ENCODE results near the gene CD226. TPM values are rescaled to one million over a fixed set of nuclear protein-coding genes. Genes with fewer than 3 reads are reported as not detected.
"Not testable (repeated sequence)": the region's sequence is repeated elsewhere in the genome, so short reads cannot be mapped to it uniquely, and the experiment has no call there.

Gene CD226
- total and polyA plus RNA-seq, 2 experiments from 2014 or later: 0.05 to 2.1 TPM

DNA sequence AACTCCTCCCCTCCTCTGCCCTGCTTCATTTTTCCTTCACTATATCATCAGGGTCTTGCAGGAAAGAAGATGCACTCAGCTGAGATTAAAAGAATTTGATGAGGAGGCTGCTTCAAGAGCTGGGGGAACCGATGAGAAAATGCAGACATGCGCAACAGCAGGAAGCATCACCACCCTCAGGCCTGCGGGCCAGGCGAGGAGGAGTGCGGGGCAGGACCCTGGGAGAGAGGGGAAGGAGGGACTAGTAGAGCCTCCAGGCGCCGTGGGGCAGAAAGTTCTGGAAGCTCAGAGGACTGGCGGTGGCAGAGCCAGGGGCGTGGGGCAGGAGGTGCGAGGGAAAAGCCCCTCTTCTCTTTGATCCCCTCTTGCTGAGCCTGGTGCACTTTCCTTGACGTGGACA is 108.2 kb downstream of the CD226 start:
- H3K27me3 ChIP-seq (replicated peaks; ENCODE audit: insufficient read depth): no peaks in the 10 kb centered on the region
- TF ChIP-seq EZH2phosphoT487 (IDR thresholded peaks at IDR 0.05; ENCODE audit: insufficient read depth, low read depth) (no peak), EZH2 (IDR thresholded peaks at IDR 0.05; ENCODE audit: insufficient read depth, poor library complexity, severe bottlenecking) (no peak)
- H2AFZ ChIP-seq: no peak overlapping the region
- 89 to 92% methylated on average over 11 of the region's 11 CpGs for WGBS, 2 experiments (ENCODE audit: low coverage in 1 of 2, low lambda C conversion rate in 2 of 2, missing lambda C conversion rate in 2 of 2)
- H4K20me1 ChIP-seq (ENCODE audit: insufficient read depth): no peaks in the 10 kb centered on the region
- no peaks in the 10 kb centered on the region for H3F3A ChIP-seq (ENCODE audit: insufficient read depth)
- H3K9ac ChIP-seq: no peak overlapping the region
- no peaks in the 10 kb centered on the region for H3K36me3 ChIP-seq (ENCODE audit: low read depth)
- H3K9me3 ChIP-seq (ENCODE audit: low read depth): no peaks in the 10 kb centered on the region
- H3K27ac ChIP-seq: no peak overlapping the region
- no peak overlapping the region for H3K4me3 ChIP-seq
- H3K4me1 ChIP-seq (ENCODE audit: insufficient read depth): no peaks in the 10 kb centered on the region
- in situ Hi-C loops (cut with MboI): no loop called here
- H3K4me2 ChIP-seq (ENCODE audit: unreplicated experiment): no peak overlapping the region
- no peak for DNase-seq
- H3K9me2 ChIP-seq (ENCODE audit: insufficient read depth): no peaks in the 10 kb centered on the region
- H3K79me2 ChIP-seq (ENCODE audit: insufficient read depth): no peaks in the 10 kb centered on the region

DNA sequence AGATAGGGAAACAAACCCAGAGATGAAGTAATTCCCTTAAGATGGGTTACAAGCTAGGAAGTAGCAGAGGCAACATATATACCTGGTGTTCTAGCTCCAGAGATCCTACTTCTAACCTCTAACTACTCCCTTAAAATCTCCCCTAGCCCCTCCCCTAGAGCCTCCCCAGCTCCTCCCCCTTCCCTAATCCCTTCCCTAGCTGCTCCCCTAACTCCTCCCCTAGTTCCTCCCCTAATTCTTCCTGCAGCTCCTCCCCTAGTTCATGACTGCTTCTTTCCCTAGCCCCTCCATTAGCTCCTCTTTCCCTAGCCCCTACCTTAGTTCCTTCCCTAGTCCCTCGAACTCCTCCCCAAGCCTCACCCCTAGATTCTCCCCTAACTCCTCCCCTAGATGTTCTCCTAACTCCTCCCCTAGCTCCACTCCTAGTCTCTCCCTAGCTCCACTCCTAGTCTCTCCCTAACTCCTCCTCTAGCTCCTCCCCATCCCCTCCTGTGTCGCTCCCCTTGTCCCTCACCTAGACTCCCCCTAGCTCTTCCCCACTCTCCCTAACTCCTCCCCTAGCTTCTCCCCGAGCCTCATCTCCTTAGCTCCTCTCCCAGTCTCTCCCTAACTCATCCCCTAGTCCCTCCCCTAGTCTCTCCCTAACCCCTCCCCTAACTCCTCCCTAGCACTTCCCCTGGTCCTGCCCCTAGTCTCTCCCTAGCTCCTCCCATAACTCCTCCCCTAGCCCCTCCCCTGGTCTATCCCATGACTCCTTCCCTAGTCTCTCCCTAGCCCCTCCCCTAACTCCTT is 108.9 kb downstream of the CD226 start:
- Histone ChIP-seq H3K9me2 (ENCODE audit: insufficient read depth) (no peaks in the 10 kb centered on the region), H3K4me2 (ENCODE audit: unreplicated experiment) (no peak overlapping the region), H3K9ac (no peak overlapping the region), H3K9me3 (ENCODE audit: low read depth) (no peaks in the 10 kb centered on the region), H3K27ac (no peak overlapping the region), H3K36me3 (ENCODE audit: low read depth) (no peaks in the 10 kb centered on the region), H2AFZ (no peak overlapping the region), H4K20me1 (ENCODE audit: insufficient read depth) (no peaks in the 10 kb centered on the region), H3K4me1 (ENCODE audit: insufficient read depth) (no peaks in the 10 kb centered on the region), H3K79me2 (ENCODE audit: insufficient read depth) (no peaks in the 10 kb centered on the region), H3K4me3 (no peak overlapping the region), H3F3A (ENCODE audit: insufficient read depth) (no peaks in the 10 kb centered on the region), H3K27me3 (replicated peaks; ENCODE audit: insufficient read depth) (no peaks in the 10 kb centered on the region)
- no peak for DNase-seq
- TF ChIP-seq EZH2phosphoT487 (IDR thresholded peaks at IDR 0.05; ENCODE audit: insufficient read depth, low read depth) (no peak), EZH2 (IDR thresholded peaks at IDR 0.05; ENCODE audit: insufficient read depth, poor library complexity, severe bottlenecking) (no peak)
- in situ Hi-C loops (cut with MboI): no loop called here
- WGBS, 2 experiments (ENCODE audit: low coverage in 1 of 2, low lambda C conversion rate in 2 of 2, missing lambda C conversion rate in 2 of 2): 89 to 100% methylated on average over 2 to 3 of the region's 3 CpGs

DNA sequence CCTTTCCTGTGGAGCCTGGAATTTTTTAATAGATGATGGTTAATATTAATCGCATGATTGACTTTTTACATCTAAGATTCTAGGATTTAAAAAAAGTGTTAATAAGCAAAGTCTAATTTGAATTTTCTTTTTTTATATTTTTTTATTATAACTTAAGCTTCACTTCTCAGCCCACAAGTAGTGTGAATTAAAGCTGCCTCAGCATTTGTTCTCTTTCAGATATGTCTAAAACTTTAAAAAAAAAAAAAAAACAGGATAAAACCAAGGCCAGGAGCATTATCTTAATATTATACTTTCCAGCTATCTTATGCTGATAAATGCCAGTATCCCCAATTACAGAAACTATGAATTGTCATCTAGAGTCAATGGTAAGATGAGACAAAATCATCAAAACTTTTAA is 109.7 kb downstream of the CD226 start:
- Histone ChIP-seq H3K4me2 (ENCODE audit: unreplicated experiment) (no peak overlapping the region), H3K79me2 (ENCODE audit: insufficient read depth) (no peaks in the 10 kb centered on the region), H3K36me3 (ENCODE audit: low read depth) (no peaks in the 10 kb centered on the region), H3K27me3 (replicated peaks; ENCODE audit: insufficient read depth) (no peaks in the 10 kb centered on the region), H3K9ac (no peak overlapping the region), H2AFZ (no peak overlapping the region), H3K4me3 (no peak overlapping the region), H3F3A (ENCODE audit: insufficient read depth) (no peaks in the 10 kb centered on the region), H3K9me2 (ENCODE audit: insufficient read depth) (no peaks in the 10 kb centered on the region), H3K4me1 (ENCODE audit: insufficient read depth) (no peaks in the 10 kb centered on the region), H3K27ac (no peak overlapping the region), H4K20me1 (ENCODE audit: insufficient read depth) (no peaks in the 10 kb centered on the region), H3K9me3 (ENCODE audit: low read depth) (no peaks in the 10 kb centered on the region)
- in situ Hi-C loops (cut with MboI): no loop called here
- DNase-seq: no peak
- TF ChIP-seq EZH2phosphoT487 (IDR thresholded peaks at IDR 0.05; ENCODE audit: insufficient read depth, low read depth) (no peak), EZH2 (IDR thresholded peaks at IDR 0.05; ENCODE audit: insufficient read depth, poor library complexity, severe bottlenecking) (no peak)
- WGBS, 2 experiments (ENCODE audit: low coverage in 1 of 2, low lambda C conversion rate in 2 of 2, missing lambda C conversion rate in 2 of 2): 96 to 100% methylated on average over 1 of the region's 1 CpG

DNA sequence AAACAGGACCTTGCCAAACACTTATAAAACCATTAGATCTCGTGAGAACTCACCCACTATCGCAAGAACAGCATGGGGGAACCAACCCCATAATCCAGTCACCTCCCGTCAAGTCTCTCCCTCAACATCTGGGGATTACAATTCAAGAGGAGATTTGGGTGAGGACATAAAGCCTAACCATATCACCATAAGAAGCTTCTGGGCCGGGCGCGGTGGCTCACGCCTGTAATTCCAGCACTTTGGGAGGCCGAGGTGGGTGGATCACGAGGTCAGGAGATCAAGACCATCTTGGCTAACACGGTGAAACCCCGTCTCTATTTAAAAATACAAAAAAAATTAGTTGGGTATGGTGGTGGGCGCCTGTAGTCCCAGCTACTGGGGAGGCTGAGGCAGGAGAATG is 112.7 kb downstream of the CD226 start:
- H3K4me3 ChIP-seq; H3K9ac ChIP-seq; H3K9me3 ChIP-seq (ENCODE audit: low read depth); H3K36me3 ChIP-seq (ENCODE audit: low read depth); H3K79me2 ChIP-seq (ENCODE audit: insufficient read depth); H3F3A ChIP-seq (ENCODE audit: insufficient read depth); H2AFZ ChIP-seq; H3K27ac ChIP-seq; H3K4me2 ChIP-seq (ENCODE audit: unreplicated experiment); H4K20me1 ChIP-seq (ENCODE audit: insufficient read depth); H3K9me2 ChIP-seq (ENCODE audit: insufficient read depth); H3K27me3 ChIP-seq (replicated peaks; ENCODE audit: insufficient read depth); in situ Hi-C loops (cut with MboI); H3K4me1 ChIP-seq (ENCODE audit: insufficient read depth); DNase-seq: not testable (repeated sequence)
- WGBS, 2 experiments (ENCODE audit: low coverage in 1 of 2, low lambda C conversion rate in 2 of 2, missing lambda C conversion rate in 2 of 2): 94 to 95% methylated on average over 12 of the region's 12 CpGs

DNA sequence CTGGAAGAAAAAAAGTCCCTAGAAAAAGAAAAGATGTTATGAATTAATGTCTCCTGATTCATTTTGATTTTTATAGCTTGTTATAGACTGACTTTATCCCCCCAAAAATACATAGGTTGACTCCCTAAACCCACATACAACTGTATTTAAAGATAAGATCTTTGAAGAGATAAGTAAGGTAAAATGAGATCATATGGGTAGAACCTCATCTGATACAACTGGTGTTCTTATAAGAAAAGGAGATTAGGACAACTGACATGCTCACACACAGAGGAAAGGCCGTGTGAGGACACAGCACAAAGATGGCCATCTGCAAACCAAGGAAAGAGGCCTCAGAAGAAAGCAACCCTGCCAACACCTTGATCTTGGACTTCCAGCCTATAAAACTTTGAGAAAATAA is 117.5 kb downstream of the CD226 start:
- in situ Hi-C loops (cut with MboI): no loop called here

More for the DNA sequence above, 117.5 kb downstream of the CD226 start:
- H3K4me3 ChIP-seq: no peak overlapping the region
- no peak overlapping the region for H3K4me2 ChIP-seq (ENCODE audit: unreplicated experiment)
- no peaks in the 10 kb centered on the region for H4K20me1 ChIP-seq (ENCODE audit: insufficient read depth)
- no peaks in the 10 kb centered on the region for H3K27me3 ChIP-seq (replicated peaks; ENCODE audit: insufficient read depth)
- TF ChIP-seq EZH2phosphoT487 (IDR thresholded peaks at IDR 0.05; ENCODE audit: insufficient read depth, low read depth) (no peak), EZH2 (IDR thresholded peaks at IDR 0.05; ENCODE audit: insufficient read depth, poor library complexity, severe bottlenecking) (no peak)
- H3K9ac ChIP-seq: no peak overlapping the region
- no peak for DNase-seq
- H3K36me3 ChIP-seq (ENCODE audit: low read depth): no peaks in the 10 kb centered on the region
- no peaks in the 10 kb centered on the region for H3K9me3 ChIP-seq (ENCODE audit: low read depth)
- H3F3A ChIP-seq (ENCODE audit: insufficient read depth): no peaks in the 10 kb centered on the region
- H3K9me2 ChIP-seq (ENCODE audit: insufficient read depth): no peaks in the 10 kb centered on the region
- no peaks in the 10 kb centered on the region for H3K79me2 ChIP-seq (ENCODE audit: insufficient read depth)
- no peak overlapping the region for H3K27ac ChIP-seq
- H2AFZ ChIP-seq: no peak overlapping the region
- 84 to 86% methylated on average over 1 of the region's 1 CpG for WGBS, 2 experiments (ENCODE audit: low coverage in 1 of 2, low lambda C conversion rate in 2 of 2, missing lambda C conversion rate in 2 of 2)
- no peaks in the 10 kb centered on the region for H3K4me1 ChIP-seq (ENCODE audit: insufficient read depth)

Measured in GM23248 (cell line).